COLO829 (cell line): Measurements from ENCODE around the gene PGM2.
"Not testable (repeated sequence)": the region's sequence is repeated elsewhere in the genome, so short reads cannot be mapped to it uniquely, and the experiment has no call there.

Experiments
- DNase-seq: peaks from one replicate; pipeline ENCODE4 v3.0.0; 2012; ENCODE audit warnings: low spot score

PGM2 gene

DNA sequence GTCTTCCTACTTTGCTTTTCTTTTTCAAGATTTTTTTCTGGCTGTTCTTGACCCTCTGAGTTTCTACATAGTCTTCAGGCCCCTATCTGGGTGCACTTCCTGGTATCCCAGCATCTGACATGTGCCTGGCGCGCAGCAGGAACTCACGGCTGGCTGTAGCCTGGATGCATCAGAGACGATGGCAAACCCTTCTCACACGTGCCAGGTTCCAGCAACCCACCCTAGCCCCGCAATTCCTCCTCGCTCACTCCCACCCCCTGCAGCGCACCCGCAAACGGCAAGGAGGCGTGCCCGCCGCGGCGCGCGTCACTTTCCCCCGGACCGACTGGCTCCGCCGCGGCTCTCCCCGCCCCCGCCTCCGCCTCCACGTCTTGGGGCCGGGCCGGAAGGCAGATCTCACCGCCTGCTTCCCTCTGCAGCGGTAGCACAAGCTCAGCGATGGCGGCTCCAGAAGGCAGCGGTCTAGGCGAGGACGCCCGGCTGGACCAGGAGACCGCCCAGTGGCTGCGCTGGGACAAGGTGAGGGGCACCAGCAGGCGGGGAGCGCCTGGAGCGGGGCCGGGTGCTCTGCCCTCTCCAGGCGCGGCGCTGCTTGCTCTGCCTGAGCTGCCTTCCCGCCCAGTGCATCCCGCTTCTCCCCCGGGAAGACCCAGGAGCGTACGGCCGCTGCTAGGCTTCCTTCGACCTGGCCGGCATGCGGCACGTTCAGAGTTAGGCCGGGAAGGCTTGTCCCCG lies at the start of gene PGM2:
Gene PGM2, plus strand, starts transcription at position 392 of the 735 bp plus-strand sequence. Its CDS starts 47 bp downstream, at position 439.
- peak; percentile 35 for DNase-seq

DNA sequence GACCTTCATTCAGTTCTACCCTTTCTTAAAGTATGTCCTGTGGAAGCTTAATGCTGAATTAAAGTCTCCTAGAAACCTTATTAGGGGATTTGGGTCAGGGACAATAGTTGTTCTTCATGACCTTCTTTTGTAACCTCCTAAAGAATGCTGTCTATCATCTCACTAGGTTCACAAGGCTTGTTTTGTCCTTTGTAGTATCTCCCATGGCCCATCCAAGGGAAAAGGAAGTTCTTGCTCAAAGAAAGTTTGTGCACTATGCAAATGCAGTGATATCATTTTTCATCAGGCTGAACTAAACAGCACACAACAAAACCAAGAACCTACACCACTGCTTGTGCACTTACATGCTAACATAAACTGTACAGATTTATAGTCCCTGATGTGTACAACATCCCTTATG lies 46.6 kb upstream of the PGM2 start:
- no peak for DNase-seq

DNA sequence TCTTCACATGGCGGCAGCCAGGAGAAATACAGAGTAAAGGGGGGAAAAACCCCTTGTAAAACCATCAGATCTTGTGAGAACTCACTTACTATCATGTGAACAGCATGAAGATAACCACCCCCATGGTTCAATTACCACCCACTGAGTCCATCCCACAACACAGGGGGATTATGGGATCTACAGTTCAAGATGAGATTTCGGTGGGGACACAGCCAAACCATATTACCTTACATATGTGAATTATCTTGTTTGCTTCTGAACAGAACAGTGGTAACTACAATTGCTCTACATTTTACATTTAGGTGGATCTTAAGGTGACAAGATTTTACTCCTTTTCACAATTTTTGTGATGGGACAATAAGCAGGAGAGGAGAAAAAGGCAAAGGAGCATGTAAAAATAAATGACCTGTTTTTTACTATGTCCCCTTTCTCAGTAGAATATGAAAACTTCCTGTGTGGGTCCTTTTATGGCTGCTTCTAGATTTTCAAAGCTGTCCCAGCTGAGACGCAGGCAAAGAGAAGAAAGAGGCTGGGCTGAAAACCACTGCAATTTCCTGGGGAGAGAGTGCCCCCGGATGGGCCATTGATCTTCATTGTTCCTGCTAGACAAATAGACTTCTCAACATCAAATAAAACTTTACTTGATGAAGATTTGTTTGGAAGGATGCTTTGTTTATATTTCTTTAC lies 45.9 kb upstream of the PGM2 start:
- DNase-seq = no peak

DNA sequence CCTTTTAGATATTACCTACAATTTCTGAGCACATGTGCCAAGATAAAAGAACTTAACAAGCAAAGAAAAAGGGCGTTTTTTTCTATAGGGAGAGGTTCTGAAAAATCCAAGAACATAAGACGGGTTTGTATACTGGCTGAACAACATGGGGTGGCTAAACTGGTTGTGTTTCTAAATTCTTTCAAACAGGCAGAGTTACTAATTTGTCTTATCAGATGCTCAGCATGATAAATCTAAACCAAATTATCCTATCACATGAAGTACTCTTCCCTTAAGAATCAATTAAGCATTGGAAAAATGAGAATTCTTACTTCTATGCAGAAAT lies 45.4 kb upstream of the PGM2 start:
- DNase-seq = no peak

DNA sequence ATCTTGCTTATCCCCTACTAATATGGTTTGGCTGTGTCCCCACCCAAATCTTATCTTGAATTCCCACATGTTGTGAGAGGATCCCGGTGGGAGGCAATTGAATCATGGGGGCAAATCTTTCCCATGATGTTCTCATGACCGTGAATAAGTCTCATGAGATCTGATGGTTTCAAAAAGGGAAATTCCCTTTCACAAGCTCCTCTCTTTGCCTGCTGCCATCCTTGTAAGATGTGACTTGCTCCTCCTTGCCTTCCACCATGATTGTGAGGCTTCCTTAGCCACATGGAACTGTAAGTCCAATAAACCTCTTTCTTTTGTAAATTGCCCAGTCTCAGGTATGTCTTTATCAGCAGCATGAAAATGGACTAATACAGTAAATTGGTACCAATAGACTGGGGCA lies 40.2 kb upstream of the PGM2 start:
- DNase-seq = not testable (repeated sequence)

DNA sequence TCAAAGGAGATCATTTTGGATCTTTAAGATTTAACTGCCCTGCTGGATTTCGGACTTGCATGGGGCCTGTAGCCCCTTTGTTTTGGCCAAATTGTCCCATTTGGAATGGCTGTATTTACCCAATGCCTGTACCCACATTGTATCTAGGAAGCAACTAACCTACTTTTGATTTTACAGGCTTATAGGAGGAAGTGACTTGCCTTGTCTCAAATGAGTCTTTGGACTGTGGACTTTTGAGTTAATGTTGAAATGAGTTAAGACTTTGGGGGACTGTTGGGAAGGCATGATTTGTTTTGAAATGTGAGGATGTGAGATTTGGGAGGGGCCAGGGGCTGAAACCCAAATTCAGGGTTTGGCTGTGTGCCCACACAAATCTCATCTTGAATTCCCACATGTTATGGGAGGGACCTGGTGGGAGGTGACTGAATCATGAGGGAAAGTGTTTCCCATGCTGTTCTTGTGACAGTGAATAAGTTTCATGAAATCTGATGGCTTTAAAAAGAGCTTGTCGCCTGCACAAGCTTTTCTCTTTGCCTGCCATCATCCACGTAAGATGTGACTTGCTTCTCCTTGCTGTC lies 38.5 kb upstream of the PGM2 start:
- DNase-seq = not testable (repeated sequence)

DNA sequence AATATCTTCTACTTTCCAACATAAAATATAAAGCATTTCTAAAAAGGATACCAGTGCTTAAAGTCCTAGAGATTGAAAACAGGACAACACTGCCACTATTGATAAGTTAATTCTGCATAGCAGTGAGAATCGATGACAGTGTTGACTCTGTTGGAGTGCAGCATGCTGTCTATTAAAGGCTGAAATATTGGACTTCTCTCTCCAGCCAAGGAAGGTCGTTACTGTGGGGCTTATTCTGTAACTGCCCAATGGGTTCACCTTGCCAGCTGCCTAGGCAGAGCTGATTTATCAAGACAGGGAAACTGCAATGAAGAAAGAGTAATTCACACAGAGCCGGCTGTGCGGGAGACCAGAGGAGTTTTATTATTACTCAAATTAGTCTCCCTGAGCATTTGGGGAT lies 37.7 kb upstream of the PGM2 start:
- DNase-seq = no peak

DNA sequence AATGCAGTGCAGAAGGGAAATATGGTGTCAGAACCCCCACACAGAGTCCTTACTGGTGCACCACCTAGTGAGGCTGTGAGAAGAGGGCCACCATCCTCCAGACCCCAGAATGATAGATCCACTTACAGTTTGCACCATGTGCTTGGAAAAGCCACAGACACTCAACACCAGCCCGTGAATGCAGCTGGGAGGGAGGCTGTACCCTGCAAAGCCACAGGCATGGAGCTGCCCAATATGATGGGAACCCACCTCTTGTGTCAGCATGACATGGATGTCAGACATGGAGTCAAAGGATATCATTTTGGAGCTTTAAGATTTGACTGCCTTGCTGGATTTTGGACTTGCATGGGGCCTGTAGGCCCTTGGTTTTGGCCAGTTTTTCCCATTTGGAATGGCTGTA lies 34.2 kb upstream of the PGM2 start:
- no peak for DNase-seq

DNA sequence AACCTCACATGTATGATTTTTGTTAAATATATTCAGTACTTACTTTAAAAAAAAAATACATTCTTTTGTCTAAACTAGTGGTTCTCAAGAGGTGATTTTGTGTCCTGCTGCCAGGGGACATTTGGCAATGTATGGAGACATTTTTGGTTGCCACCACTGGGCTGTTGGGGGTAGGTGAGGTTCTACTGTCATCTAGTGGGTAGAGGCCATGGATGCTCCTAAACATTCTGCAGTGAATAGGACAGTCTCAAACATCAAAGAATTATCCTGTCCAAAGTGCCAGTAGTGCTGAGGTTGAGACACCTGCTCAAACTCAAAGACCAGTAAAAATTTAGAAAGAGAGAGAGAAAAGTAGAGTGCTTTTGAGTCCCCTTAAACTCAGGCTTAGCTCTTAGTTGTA lies 32.9 kb upstream of the PGM2 start:
- DNase-seq = no peak

DNA sequence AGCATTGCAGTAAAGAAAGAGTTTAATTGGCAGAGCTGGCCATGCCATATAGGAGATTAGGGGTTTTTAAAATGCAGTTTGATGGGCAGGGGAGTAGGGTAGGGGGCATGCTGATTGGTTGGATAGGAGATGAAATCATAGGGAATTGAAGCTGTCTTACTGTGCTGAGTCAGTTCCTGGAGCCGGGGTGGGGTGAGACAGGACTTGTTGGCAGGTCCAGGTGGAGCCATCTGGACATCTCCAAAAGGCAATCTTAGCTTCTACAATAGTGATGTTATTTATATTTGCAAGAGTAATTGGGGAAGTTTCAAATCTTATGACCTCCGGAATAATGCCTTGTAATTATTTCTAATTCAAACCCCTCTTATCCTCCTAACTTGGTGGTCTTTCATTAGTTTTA lies 32.4 kb upstream of the PGM2 start:
- DNase-seq = no peak

DNA sequence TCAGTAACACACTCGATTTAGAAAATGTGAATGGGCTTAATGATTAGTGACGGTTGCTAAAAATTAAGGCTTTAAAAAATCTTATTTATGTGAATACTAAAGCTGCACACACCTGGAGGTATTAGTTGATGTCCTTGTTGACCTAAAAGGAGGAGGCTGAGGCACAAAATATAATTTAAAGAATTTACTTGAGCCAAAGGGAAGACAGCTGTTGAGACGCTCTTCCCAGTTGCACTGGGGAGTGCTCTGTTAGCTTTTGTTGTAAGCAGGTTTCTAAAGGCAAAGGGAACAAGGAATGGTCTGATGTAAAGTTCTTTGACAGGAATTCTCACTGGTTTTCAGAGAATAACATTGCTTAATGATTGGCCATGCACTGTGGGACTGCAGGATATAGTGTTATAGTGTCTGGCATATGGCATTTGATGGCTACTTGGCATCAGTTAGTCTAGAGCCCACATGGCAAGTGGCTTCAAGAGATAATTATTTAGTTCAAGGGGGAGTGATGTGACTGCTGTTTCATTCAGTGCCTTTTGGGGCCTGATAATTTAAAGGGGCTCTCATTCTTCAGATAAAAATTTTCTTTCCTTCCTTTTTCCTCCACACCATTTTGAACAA lies 30.8 kb upstream of the PGM2 start:
- no peak for DNase-seq

DNA sequence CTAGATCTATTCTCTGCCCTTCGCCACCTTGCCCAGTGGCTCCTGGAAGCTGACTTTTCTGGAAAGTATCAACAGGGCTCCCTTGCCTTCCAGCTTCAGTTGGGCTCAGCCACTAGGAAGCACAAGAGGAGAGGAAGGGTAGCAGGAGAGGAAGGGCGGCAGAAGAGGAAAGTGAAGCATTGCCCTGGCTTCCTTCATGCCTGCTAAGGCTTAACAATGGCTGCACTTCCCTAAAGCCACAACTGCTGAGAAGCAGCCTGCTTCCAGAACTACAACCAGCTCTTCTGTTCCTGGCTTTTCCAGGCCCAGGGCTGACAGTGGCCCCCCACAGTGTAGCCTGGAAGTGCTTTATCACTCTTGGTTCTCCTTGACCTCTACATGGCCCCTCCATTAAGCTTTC lies 29.1 kb upstream of the PGM2 start:
- no peak for DNase-seq

DNA sequence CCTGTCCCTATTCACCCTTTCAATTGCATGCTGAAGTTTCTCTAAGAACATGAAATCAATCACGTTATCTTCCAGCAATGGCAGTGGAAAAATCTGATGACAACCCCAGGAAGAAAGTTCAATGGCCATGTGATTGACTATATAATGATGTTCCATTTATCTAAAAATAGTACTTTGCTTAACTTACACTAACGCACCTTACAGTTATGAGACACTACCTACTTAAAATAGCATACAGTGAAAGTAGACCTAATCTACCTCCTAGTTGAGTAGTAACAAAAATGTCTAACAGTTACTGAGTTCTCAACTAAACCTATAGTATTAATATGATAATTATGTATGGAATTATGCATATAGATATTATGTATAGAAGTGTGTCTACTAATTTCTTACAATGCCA lies 28.6 kb upstream of the PGM2 start:
- DNase-seq = no peak

DNA sequence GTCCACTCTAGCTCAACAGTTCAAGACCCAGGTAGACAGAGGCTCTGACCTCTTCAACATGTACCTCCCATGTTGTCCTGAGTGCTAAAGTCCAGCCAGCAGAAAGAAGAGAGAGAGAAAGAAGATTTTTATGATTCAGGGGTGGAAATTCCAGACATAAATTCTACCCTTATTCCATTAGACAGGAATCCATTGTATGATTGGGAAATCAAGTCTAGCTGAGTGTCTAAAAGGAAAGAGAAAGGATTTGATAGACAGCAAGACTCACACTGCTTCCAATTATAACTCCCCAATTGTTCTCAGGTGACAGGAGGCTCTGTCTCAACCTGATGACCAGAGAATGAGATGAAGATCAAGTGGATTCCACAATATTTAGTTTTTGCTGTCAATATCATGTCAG lies 27.9 kb upstream of the PGM2 start:
- DNase-seq = no peak

DNA sequence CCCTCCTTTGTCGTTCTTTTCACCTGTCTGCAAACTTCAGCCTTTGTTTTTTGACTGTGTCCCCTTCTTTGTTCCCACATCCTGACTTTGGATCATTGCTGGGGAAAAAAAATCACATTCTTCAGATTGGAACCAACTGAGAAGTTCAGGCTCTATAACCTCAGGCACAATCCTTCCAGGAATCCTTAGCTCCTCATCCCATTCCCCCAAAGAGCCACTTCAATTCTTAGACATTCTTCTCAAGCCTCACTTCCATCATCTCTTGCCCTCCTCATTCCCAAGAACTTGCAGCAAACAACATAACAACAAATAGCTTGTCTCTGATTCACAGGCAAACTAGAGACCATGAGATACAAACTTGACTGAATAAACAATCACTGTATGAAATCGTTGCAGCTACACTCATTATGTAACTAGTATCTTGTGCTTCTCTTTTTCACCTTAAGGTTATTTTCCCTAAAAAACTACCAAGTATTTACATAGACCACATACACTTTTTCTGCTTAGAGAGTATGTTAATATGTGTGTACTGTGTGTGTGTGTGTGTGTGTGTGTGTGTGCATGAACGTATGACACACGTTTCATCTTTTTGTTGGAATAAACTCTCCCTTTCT lies 26.4 kb upstream of the PGM2 start:
- DNase-seq = no peak

DNA sequence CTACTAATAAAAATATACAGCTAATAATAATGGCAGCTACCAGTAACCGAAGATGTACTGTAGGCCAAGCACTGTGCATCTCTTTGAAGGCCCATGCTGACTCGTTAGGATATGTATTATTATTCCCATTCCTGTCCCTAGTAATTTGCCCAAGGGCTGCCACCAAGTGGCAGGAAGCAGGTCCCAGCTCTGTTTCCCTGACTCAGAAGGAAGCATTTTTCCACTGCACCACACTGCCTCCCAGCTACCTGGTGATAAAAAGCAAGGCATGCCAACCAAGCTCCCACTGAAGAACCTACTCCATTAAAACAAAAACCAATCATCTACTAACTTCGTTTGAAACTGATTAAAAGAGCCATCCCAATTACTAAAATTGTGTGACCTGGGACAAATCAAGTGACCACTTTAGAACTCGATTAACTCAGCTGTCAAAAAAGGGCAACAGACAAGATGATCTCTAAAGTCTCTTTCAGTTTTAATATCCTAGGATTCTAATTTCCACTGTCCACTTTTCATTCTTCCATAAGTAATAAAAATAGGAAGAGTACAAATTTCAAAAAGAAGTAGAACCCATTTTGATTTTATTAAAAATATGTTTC lies 24.3 kb upstream of the PGM2 start:
- DNase-seq = peak; percentile 42

DNA sequence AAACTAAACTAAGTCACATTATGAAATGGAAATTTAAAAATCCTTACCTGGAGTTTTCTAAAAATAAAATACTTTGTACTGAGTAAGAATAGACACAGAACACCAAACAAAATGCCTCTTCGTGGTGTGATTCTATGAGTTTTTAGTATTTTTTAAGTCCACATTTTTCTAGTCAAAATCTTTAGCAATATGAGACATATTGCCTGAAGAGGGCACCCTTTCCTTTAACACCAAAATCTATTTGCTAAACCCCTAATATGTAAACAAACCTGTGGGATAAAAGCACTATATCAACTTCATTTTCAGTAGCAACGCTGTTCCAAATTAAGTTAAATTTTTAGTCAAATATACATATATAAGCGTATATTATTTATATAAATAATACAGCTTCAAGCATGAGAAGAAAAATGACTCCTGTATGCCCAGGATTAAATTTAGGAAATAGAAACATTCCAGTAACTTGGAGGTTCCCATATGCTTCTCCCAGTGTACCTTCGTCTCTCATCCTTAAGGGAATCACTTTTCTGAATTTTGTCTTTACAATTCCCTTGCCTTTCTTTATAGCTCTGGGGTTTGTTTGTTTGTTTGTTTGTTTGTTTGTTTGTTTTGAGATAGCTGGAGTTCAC lies 23.0 kb upstream of the PGM2 start:
- no peak for DNase-seq

DNA sequence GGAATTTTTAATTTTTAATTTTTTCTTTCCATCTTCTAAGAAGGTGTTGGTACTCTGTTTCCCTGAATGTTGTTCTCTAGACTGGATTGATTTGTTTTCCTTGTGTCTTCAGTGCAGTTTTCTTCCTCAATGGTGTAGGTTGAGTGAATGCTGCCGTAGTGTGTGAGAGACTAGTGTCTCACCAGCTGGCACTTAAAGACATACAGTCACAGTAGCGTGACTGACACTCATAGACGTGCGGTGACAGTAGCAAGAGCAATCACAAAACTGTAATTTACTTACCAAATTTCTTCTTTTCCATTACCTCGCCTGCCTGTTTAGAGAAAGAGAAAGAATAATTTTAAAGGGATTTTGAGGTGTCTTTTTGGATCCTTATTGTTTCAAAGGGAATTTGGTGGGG lies 21.4 kb upstream of the PGM2 start:
- DNase-seq = no peak

DNA sequence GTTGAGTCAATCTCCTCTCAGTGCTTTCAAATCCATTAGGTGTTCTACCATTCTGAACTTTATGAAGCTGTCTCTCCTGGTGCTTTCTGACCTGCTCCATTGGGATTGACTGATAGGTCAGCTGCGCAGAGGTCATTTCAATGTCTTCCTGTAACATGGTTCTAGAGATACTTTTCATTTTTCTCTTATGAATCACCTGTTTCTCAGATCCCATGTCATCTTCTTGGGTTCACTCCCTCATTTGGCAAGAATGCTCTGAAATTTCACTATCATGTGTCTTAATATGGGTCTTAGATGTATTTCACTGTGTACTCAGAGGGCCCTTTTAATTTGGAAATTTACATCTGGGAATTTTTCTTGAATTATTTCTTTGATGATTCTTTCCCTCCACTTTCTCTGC lies 13.8 kb upstream of the PGM2 start:
- DNase-seq = peak; percentile 10

DNA sequence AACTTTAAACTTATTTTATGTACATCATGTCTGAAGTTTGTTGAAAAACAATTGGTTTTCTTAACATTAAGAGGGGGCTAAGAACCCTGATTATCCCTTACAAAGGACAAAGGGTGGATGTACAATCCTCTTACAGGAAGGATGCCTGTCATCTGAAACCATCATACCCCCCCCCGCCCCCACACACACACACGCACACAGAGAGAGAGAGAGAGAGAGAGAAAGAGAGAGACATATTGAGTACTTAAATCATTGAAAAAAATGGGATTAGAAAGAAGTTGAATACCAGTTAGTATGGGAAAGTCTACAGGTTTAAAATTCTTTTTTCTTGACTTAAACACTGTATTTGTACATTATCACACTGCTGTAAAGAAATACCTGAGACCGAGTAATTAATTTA lies 10.9 kb upstream of the PGM2 start:
- DNase-seq = peak; percentile 10

DNA sequence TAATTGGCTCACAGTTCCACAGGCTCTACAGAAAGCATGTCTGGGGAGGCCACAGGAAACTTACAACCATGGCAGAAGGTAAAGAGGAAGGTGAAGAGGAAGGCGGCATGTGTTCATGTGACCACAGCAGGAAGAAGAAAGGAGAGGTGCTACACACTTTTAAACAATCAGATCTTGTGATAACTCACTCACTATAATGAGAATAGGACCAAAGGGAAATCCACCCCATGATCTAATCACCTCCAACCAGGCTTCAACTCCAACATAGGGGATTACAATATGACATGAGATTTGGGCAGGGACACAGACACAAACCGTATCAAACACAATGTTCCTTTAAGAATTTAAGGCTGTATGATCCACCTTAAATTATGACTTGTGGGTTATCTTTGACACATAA lies 10.5 kb upstream of the PGM2 start:
- DNase-seq = no peak

DNA sequence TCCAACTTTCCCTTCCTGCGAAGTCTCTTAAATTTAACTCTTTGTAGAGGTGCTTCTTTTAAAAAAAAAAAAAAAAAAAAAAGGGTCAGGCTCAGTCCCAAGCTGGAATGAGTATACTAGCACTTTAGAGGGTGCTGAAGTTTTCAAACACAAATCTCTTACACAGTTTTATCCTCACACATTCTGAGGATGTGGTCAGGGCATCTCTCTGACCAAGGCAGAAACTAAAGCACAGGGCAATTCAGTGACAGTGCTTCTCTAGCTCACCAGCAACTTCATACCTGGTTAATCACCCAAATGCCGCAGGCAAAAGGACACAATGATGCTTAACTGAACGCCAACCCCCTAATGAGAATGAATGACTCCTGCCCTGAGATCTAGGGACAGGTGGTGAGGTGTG lies 9.8 kb upstream of the PGM2 start:
- DNase-seq = no peak
